Chondrocyte (in vitro differentiated cells): ENCODE data around the gene CHPF. TPM values are rescaled to one million over a fixed set of nuclear protein-coding genes. Genes with fewer than 3 reads are reported as not detected.

Experiments used
- DNase-seq: peaks from one replicate; pipeline ENCODE4 v3.0.0; 2021; ENCODE audit warnings: mixed read lengths, low spot score
- H3K27ac Mint-ChIP-seq: one replicate; pipeline ENCODE4 v1.8.0; 2021; ENCODE audit warnings: mild to moderate bottlenecking, moderate library complexity, mixed read lengths; ENCODE audit not compliant: unreplicated experiment
- H3K27me3 Mint-ChIP-seq: 2 replicates; pipeline ENCODE4 v1.8.0; 2021; ENCODE audit warnings: low read depth, mixed read lengths
- H3K36me3 Mint-ChIP-seq: 2 replicates; pipeline ENCODE4 v1.8.0; 2021; ENCODE audit warnings: low read depth, mixed read lengths
- H3K4me1 Mint-ChIP-seq: 2 replicates; pipeline ENCODE4 v1.8.0; 2021; ENCODE audit warnings: low read depth, mild to moderate bottlenecking, mixed read lengths
- H3K4me3 Mint-ChIP-seq: one replicate; pipeline ENCODE4 v1.8.0; 2021; ENCODE audit warnings: mild to moderate bottlenecking, moderate library complexity, mixed read lengths; ENCODE audit not compliant: unreplicated experiment
- H3K9me3 Mint-ChIP-seq: 2 replicates; pipeline ENCODE4 v1.8.0; 2021; ENCODE audit warnings: low read depth, mixed read lengths
- CTCF ChIP-seq: fragments of 200-600 bp; sonication (generic); IDR thresholded peaks from 2 replicates; pipeline ENCODE4 v1.5.0; 2021; ENCODE audit warnings: antibody characterized with exemption, mild to moderate bottlenecking, moderate library complexity
- total RNA-seq: library from RNA; stranded (reverse); gene quantifications from 3 replicates; pipeline ENCODE4 v1.2.1, GENCODE V29; 2021

The CHPF gene
- total RNA-seq, 1 donor from 2014 or later, result 276 TPM

- H3K4me3 Mint-ChIP-seq, result no peak overlapping the region
- no peak for DNase-seq
- no peaks in the 10 kb centered on the region for H3K9me3 Mint-ChIP-seq
- peaks cover 8% of the 10 kb centered on the region for H3K36me3 Mint-ChIP-seq
- H3K4me1 Mint-ChIP-seq, result peaks cover 18% of the 10 kb centered on the region
- no peaks in the 10 kb centered on the region for H3K27me3 Mint-ChIP-seq
- TF ChIP-seq CTCF, result no peak
- H3K27ac Mint-ChIP-seq, result no peak overlapping the region
These were observed 14.5 kb upstream of the CHPF start for GRCh38 chr2:219557791-219558785.

- Mint-ChIP-seq H3K4me3 (no peak overlapping the region), H3K9me3 (no peaks in the 10 kb centered on the region), H3K36me3 (peaks cover 4% of the 10 kb centered on the region), H3K27ac (no peak overlapping the region), H3K27me3 (no peaks in the 10 kb centered on the region), H3K4me1 (peaks cover 18% of the 10 kb centered on the region)
- DNase-seq, result no peak
- no peak for TF ChIP-seq CTCF
These were observed 13.7 kb upstream of the CHPF start for GRCh38 chr2:219557320-219557719.

- peaks cover 18% of the 10 kb centered on the region for H3K4me1 Mint-ChIP-seq
- DNase-seq, result no peak
- peaks cover 4% of the 10 kb centered on the region for H3K36me3 Mint-ChIP-seq
- H3K27ac Mint-ChIP-seq, result no peak overlapping the region
- no peaks in the 10 kb centered on the region for H3K27me3 Mint-ChIP-seq
- H3K9me3 Mint-ChIP-seq, result no peaks in the 10 kb centered on the region
- no peak overlapping the region for H3K4me3 Mint-ChIP-seq
- no peak for TF ChIP-seq CTCF
These were observed 12.8 kb upstream of the CHPF start for GRCh38 chr2:219556413-219556812.

GRCh38 chr2:219555956-219556355, 12.3 kb upstream of the CHPF start:
- no peak overlapping the region for H3K27ac Mint-ChIP-seq
- peaks cover 15% of the 10 kb centered on the region for H3K4me1 Mint-ChIP-seq
- no peak overlapping the region for H3K4me3 Mint-ChIP-seq
- H3K27me3 Mint-ChIP-seq, result no peaks in the 10 kb centered on the region
- no peak for DNase-seq
- no peak for TF ChIP-seq CTCF
- H3K36me3 Mint-ChIP-seq, result peaks cover 4% of the 10 kb centered on the region
- no peaks in the 10 kb centered on the region for H3K9me3 Mint-ChIP-seq

GRCh38 chr2:219554350-219554749, 10.7 kb upstream of the CHPF start:
- no peaks in the 10 kb centered on the region for H3K27me3 Mint-ChIP-seq
- DNase-seq, result peak; percentile 95
- no peak overlapping the region for H3K4me3 Mint-ChIP-seq
- H3K27ac Mint-ChIP-seq, result no peak overlapping the region
- H3K9me3 Mint-ChIP-seq, result no peaks in the 10 kb centered on the region
- TF ChIP-seq CTCF, result no peak
- peaks cover 4% of the 10 kb centered on the region for H3K36me3 Mint-ChIP-seq
- H3K4me1 Mint-ChIP-seq, result peaks cover 15% of the 10 kb centered on the region
